ENCODE measurements around the gene HYKK. TPM values are rescaled to one million over a fixed set of nuclear protein-coding genes. Genes with fewer than 3 reads are reported as not detected.
A peak's percentile ranks its signal among the peaks of the same experiment; 100 is the strongest.

HYKK gene
- total RNA-seq, 1 experiment from 2014 or later, result 3.1 TPM

- H3K4me2 ChIP-seq (ENCODE audit: insufficient read depth, insufficient read length, low read length), result peak overlapping the region; percentile 44
- H3K23me2 ChIP-seq (ENCODE audit: insufficient read length, low read depth, low read length, poor library complexity, severe bottlenecking), result peaks cover 6% of the 10 kb centered on the region
- no peak overlapping the region for H3K18ac ChIP-seq (ENCODE audit: insufficient read length, low read depth, low read length)
- no peaks in the 10 kb centered on the region for H3K4me1 ChIP-seq (ENCODE audit: insufficient read depth, low read length)
- H3K23ac ChIP-seq (ENCODE audit: insufficient read length, low read depth, low read length), result no peak overlapping the region
- no peak overlapping the region for H2BK15ac ChIP-seq (ENCODE audit: low read depth, low read length)
- H2AK5ac ChIP-seq (ENCODE audit: insufficient read length, low read length), result no peak overlapping the region
- no peak overlapping the region for H4K5ac ChIP-seq (ENCODE audit: insufficient read length, low read depth, low read length)
- Mint-ChIP-seq H3K36me3 (ENCODE audit: insufficient read depth in 1 of 3, low read depth in 3 of 3) (peaks cover 0 to 3% (median 1%) of the 10 kb centered on the region in 3 experiments; a peak in 3 of 7 replicates), H3K4me3 (peak overlapping the region; percentile 80 to 98), H3K9me3 (no peaks in the 10 kb centered on the region), H3K27me3 (ENCODE audit: low read depth) (no peaks in the 10 kb centered on the region; the same call in 1 of the 2 replicates), H3K27ac (no peak overlapping the region), H3K4me1 (peaks cover 28% of the 10 kb centered on the region in 2 experiments)
- H2BK120ac ChIP-seq (ENCODE audit: low read depth, low read length, poor library complexity, severe bottlenecking), result no peak overlapping the region
- no peak for TF ChIP-seq CTCF (conservative IDR thresholded peaks at IDR 0.05)
- no peaks in the 10 kb centered on the region for H3K79me1 ChIP-seq (ENCODE audit: insufficient read depth, low read depth, low read length, poor library complexity, severe bottlenecking)
- H2AFZ ChIP-seq (ENCODE audit: low read length), result peak overlapping the region; percentile 23
- H3K9ac ChIP-seq (ENCODE audit: extremely low read depth, insufficient read length, low read length), result no peak overlapping the region
- no peak overlapping the region for H2BK5ac ChIP-seq (ENCODE audit: insufficient read length, low read length)
- H3K56ac ChIP-seq (ENCODE audit: insufficient read length, low read depth, low read length), result no peak overlapping the region
- no peak overlapping the region for H2BK20ac ChIP-seq (ENCODE audit: low read depth, low read length, poor library complexity, severe bottlenecking)
- H3K27ac ChIP-seq (ENCODE audit: insufficient read length, low read depth, low read length), result no peak overlapping the region
- 0 out of 2 replicates have a peak, but pooled peaks cover 3% of the 10 kb centered on the region for H3K79me2 ChIP-seq (ENCODE audit: insufficient read depth, low read length)
- no CpG with 5 or more reads among the region's 11 CpGs for WGBS (ENCODE audit: extremely low coverage, insufficient read length, low lambda C conversion rate)
- H3T11ph ChIP-seq (ENCODE audit: low read length), result no peak overlapping the region
- H2BK12ac ChIP-seq (ENCODE audit: insufficient read length, low read depth, low read length), result no peak overlapping the region
- H3K4ac ChIP-seq (ENCODE audit: low read depth, low read length), result no peak overlapping the region
- H4K20me1 ChIP-seq (ENCODE audit: control insufficient read depth, insufficient read depth, insufficient read length), result no peaks in the 10 kb centered on the region
- H3K14ac ChIP-seq (ENCODE audit: insufficient read depth, low read length), result no peak overlapping the region
- no peaks in the 10 kb centered on the region for H3K9me3 ChIP-seq (ENCODE audit: control insufficient read depth, low read depth, low read length)
- no peaks in the 10 kb centered on the region for H3K27me3 ChIP-seq (ENCODE audit: insufficient read depth, low read length)
- DNase-seq, result no peak
- H4K8ac ChIP-seq (replicated peaks; ENCODE audit: insufficient read length, low read depth, low read length), result no peak overlapping the region
- H4K91ac ChIP-seq (ENCODE audit: insufficient read length, low read depth, low read length), result no peak overlapping the region
Measured at GRCh38 chr15:78564743-78565096, 57.3 kb downstream of the HYKK start.
